ENCODE measurements around the gene MISP.

Gene MISP

GRCh38 chr19:709965-710571 is 40.8 kb upstream of the MISP start:
- Histone ChIP-seq H4K20me1 (peaks cover 39% of the 10 kb centered on the region), H3K4me3 (peak overlapping the region; percentile 94), H3K27me3 (no peaks in the 10 kb centered on the region), H3K9me3 (peaks cover 5% of the 10 kb centered on the region), H3K9ac (peak overlapping the region; percentile 88), H3K36me3 (peaks cover 16% of the 10 kb centered on the region), H3K27ac (peak overlapping the region; percentile 91), H3K4me1 (peaks cover 49% of the 10 kb centered on the region), H3K4me2 (peak overlapping the region; percentile 100)
- TF ChIP-seq Cebpa-rat (IDR thresholded peaks at IDR 0.05) = no peak

DNA sequence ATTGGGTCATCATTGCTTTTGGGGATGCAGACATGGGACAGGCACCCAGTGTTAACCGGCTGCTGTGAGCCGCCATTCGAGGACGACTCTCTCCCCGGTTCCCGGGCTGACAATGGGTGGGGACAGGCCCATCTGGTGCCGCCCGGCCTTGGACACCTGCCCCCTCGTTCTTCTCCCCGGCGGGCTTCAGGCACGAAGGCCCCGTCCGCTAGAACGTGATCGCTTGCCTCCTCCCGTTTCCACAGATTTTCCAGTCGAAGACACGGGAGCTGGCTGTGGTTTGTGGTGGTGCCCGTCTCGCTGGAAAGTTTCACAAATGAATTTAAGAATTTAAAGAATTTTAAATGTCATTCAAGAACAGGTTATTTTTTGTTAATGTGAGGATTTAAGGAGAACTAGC is 40.1 kb upstream of the MISP start:
- peaks cover 23% of the 10 kb centered on the region for H3K36me3 ChIP-seq
- H3K4me1 ChIP-seq = peaks cover 49% of the 10 kb centered on the region
- TF ChIP-seq Cebpa-rat (IDR thresholded peaks at IDR 0.05) = no peak
- peak overlapping the region; percentile 94 for H3K4me3 ChIP-seq
- H3K27ac ChIP-seq = peak overlapping the region; percentile 91
- peak overlapping the region; percentile 100 for H3K4me2 ChIP-seq
- H4K20me1 ChIP-seq = peaks cover 46% of the 10 kb centered on the region
- peak overlapping the region; percentile 88 for H3K9ac ChIP-seq
- H3K9me3 ChIP-seq = peaks cover 11% of the 10 kb centered on the region
- H3K27me3 ChIP-seq = no peaks in the 10 kb centered on the region

GRCh38 chr19:711254-711653 is 39.7 kb upstream of the MISP start:
- Histone ChIP-seq H3K4me2 (peak overlapping the region; percentile 100), H3K9me3 (peaks cover 11% of the 10 kb centered on the region), H3K36me3 (peaks cover 26% of the 10 kb centered on the region)

GRCh38 chr19:715347-715746 is 35.6 kb upstream of the MISP start:
- H3K27me3 ChIP-seq = no peaks in the 10 kb centered on the region
- no peak for TF ChIP-seq Cebpa-rat (IDR thresholded peaks at IDR 0.05)
- H3K4me3 ChIP-seq = no peak overlapping the region
- H3K4me2 ChIP-seq = no peak overlapping the region
- H3K4me1 ChIP-seq = peaks cover 74% of the 10 kb centered on the region
- H3K27ac ChIP-seq = 0 out of 2 replicates have a peak overlapping the region, but pooled peaks have one; percentile 22
- no peak overlapping the region for H3K9ac ChIP-seq
- peaks cover 11% of the 10 kb centered on the region for H3K9me3 ChIP-seq
- H3K36me3 ChIP-seq = peaks cover 26% of the 10 kb centered on the region
- peaks cover 87% of the 10 kb centered on the region for H4K20me1 ChIP-seq

More at GRCh38 chr19:711254-711653, 39.7 kb upstream of the MISP start:
- H3K27me3 ChIP-seq = no peaks in the 10 kb centered on the region
- peak overlapping the region; percentile 94 for H3K4me3 ChIP-seq
- peaks cover 54% of the 10 kb centered on the region for H3K4me1 ChIP-seq
- peaks cover 51% of the 10 kb centered on the region for H4K20me1 ChIP-seq
- H3K27ac ChIP-seq = peak overlapping the region; percentile 91
- peak overlapping the region; percentile 88 for H3K9ac ChIP-seq
- TF ChIP-seq Cebpa-rat (IDR thresholded peaks at IDR 0.05) = no peak

DNA sequence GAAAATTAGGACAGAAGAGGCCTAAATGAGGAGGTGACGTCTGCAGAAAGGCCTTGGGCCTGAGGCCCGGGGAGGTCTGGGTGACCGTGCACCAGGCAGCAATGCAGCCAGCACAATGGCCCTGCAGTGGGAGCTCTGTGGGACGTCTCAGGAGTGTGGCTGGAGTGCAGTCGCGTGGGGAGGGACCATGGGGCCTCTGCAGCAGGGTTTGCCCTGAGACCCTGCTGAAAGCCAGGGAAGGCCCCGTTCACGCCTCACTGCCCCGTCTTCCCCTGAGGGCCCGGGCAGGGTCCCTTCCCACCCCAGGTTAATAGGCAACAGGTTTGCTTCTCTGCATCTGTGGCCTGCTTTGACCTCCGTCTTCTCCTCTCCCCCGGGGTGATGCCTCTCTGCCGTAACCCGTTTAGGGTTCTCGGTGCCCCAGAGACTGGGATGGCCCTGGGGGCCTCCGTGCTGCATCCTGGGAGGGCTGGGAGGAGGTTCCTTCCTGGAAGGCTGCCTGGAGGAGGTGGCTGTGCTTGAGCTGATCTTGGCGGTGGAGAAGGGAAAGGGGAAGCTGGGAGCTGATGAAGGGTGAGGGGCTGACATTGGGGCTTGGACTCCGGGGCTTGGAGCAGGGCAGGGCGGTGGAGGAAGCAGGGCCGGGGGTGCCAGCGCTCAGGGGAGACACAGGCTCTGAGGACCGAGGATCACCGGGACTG is 32.5 kb upstream of the MISP start:
- H3K27ac ChIP-seq = peak overlapping the region; percentile 43
- H3K36me3 ChIP-seq = peaks cover 19% of the 10 kb centered on the region
- H4K20me1 ChIP-seq = peaks cover 71% of the 10 kb centered on the region

GRCh38 chr19:718991-719512 is 31.9 kb upstream of the MISP start:
- Histone ChIP-seq H3K27ac (peak overlapping the region; percentile 43), H3K9me3 (peaks cover 11% of the 10 kb centered on the region), H3K4me1 (peaks cover 81% of the 10 kb centered on the region), H4K20me1 (peaks cover 67% of the 10 kb centered on the region), H3K9ac (0 out of 2 replicates have a peak overlapping the region, but pooled peaks have one; percentile 24), H3K4me2 (peak overlapping the region; percentile 89), H3K4me3 (peak overlapping the region; percentile 25), H3K27me3 (no peaks in the 10 kb centered on the region), H3K36me3 (peaks cover 16% of the 10 kb centered on the region)
- TF ChIP-seq Cebpa-rat (IDR thresholded peaks at IDR 0.05) = peak; percentile 48; the same call in 1 of the 2 replicates

More for the DNA sequence above, 32.5 kb upstream of the MISP start:
- peak overlapping the region; percentile 89 for H3K4me2 ChIP-seq
- no peak for TF ChIP-seq Cebpa-rat (IDR thresholded peaks at IDR 0.05)
- H3K4me1 ChIP-seq = peaks cover 76% of the 10 kb centered on the region
- H3K9me3 ChIP-seq = peaks cover 11% of the 10 kb centered on the region
- H3K4me3 ChIP-seq = peak overlapping the region; percentile 41
- H3K27me3 ChIP-seq = no peaks in the 10 kb centered on the region
- peak overlapping the region; percentile 57; the same call in 1 of the 2 replicates for H3K9ac ChIP-seq

- peaks cover 88% of the 10 kb centered on the region for H3K4me1 ChIP-seq
- no peak overlapping the region for H3K9ac ChIP-seq
- peak overlapping the region; percentile 25; the same call in 1 of the 2 replicates for H3K4me3 ChIP-seq
- peaks cover 64% of the 10 kb centered on the region for H4K20me1 ChIP-seq
- H3K36me3 ChIP-seq = peaks cover 13% of the 10 kb centered on the region
- H3K27ac ChIP-seq = peak overlapping the region; percentile 43
- H3K27me3 ChIP-seq = no peaks in the 10 kb centered on the region
- H3K4me2 ChIP-seq = peak overlapping the region; percentile 89
- TF ChIP-seq Cebpa-rat (IDR thresholded peaks at IDR 0.05) = no peak
- H3K9me3 ChIP-seq = peaks cover 9% of the 10 kb centered on the region
These were observed 31.1 kb upstream of the MISP start for GRCh38 chr19:719636-720344.

- Histone ChIP-seq H3K27ac (peak overlapping the region; percentile 83), H3K4me3 (0 out of 2 replicates have a peak overlapping the region, but pooled peaks have one; percentile 22), H3K4me2 (peak overlapping the region; percentile 98), H3K9ac (peak overlapping the region; percentile 47), H3K36me3 (peaks cover 5% of the 10 kb centered on the region), H3K4me1 (peaks cover 94% of the 10 kb centered on the region), H3K27me3 (no peaks in the 10 kb centered on the region), H3K9me3 (peaks cover 2% of the 10 kb centered on the region), H4K20me1 (peaks cover 58% of the 10 kb centered on the region)
- TF ChIP-seq Cebpa-rat (IDR thresholded peaks at IDR 0.05) = no peak
These were observed 30.4 kb upstream of the MISP start for GRCh38 chr19:720345-721160.

Measured in BLaER1 (cell line).